ENCODE measurements around the gene MACROD2.

GRCh38 chr20:14947946-14948345 is 952.6 kb downstream of the MACROD2 start:
- TF ChIP-seq, protein P1, sequence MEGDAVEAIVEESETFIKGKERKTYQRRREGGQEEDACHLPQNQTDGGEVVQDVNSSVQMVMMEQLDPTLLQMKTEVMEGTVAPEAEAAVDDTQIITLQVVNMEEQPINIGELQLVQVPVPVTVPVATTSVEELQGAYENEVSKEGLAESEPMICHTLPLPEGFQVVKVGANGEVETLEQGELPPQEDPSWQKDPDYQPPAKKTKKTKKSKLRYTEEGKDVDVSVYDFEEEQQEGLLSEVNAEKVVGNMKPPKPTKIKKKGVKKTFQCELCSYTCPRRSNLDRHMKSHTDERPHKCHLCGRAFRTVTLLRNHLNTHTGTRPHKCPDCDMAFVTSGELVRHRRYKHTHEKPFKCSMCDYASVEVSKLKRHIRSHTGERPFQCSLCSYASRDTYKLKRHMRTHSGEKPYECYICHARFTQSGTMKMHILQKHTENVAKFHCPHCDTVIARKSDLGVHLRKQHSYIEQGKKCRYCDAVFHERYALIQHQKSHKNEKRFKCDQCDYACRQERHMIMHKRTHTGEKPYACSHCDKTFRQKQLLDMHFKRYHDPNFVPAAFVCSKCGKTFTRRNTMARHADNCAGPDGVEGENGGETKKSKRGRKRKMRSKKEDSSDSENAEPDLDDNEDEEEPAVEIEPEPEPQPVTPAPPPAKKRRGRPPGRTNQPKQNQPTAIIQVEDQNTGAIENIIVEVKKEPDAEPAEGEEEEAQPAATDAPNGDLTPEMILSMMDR (IDR thresholded peaks at IDR 0.05), result no peak
- no peak for TF ChIP-seq POLR2A (IDR thresholded peaks at IDR 0.05)
- TF ChIP-seq POLR2AphosphoS5 (IDR thresholded peaks at IDR 0.05), result no peak
- no peak for TF ChIP-seq EP300 (IDR thresholded peaks at IDR 0.05; ENCODE audit: low read depth)
